ENCODE results near the gene TREML1. TPM values are rescaled to one million over a fixed set of nuclear protein-coding genes. Genes with fewer than 3 reads are reported as not detected.
"Not testable (repeated sequence)": the region's sequence is repeated elsewhere in the genome, so short reads cannot be mapped to it uniquely, and the experiment has no call there.

TREML1 gene
- total RNA-seq, 1 donor from 2014 or later: not detected

- peak in 1 of 2 donors; percentile 5 for DNase-seq (ENCODE audit: low read depth in 2 of 2)
Observed at GRCh38 chr6:41150671-41151070, 3.5 kb downstream of the TREML1 start.

GRCh38 chr6:41147917-41148316 is 6.2 kb downstream of the TREML1 start:
- DNase-seq (ENCODE audit: low read depth in 2 of 2): no peak

- no peak for DNase-seq (ENCODE audit: low read depth in 2 of 2)
Observed at GRCh38 chr6:41136911-41137310, 17.2 kb downstream of the TREML1 start.

GRCh38 chr6:41135062-41135832 is 18.9 kb downstream of the TREML1 start:
- no peak for DNase-seq (ENCODE audit: low read depth in 2 of 2)

- no peak for DNase-seq (ENCODE audit: low read depth in 2 of 2)
Observed at GRCh38 chr6:41132254-41132653, 21.9 kb downstream of the TREML1 start.

GRCh38 chr6:41125282-41125681 is 28.9 kb downstream of the TREML1 start:
- no peak for DNase-seq (ENCODE audit: low read depth in 2 of 2)

- no peak for DNase-seq (ENCODE audit: low read depth in 2 of 2)
Observed at GRCh38 chr6:41122918-41123317, 31.2 kb downstream of the TREML1 start.

- DNase-seq (ENCODE audit: low read depth in 2 of 2): no peak
Observed at GRCh38 chr6:41122373-41122772, 31.8 kb downstream of the TREML1 start.

- no peak for DNase-seq (ENCODE audit: low read depth in 2 of 2)
Observed at GRCh38 chr6:41120058-41120457, 34.1 kb downstream of the TREML1 start.

- DNase-seq (ENCODE audit: low read depth in 2 of 2): no peak
Observed at GRCh38 chr6:41119508-41119907, 34.6 kb downstream of the TREML1 start.

- not testable (repeated sequence) for DNase-seq (ENCODE audit: low read depth in 2 of 2)
Observed at GRCh38 chr6:41115027-41115426, 39.1 kb downstream of the TREML1 start.

GRCh38 chr6:41111017-41111416 is 43.1 kb downstream of the TREML1 start:
- no peak for DNase-seq (ENCODE audit: low read depth in 2 of 2)

GRCh38 chr6:41103847-41104246 is 50.3 kb downstream of the TREML1 start:
- no peak for DNase-seq (ENCODE audit: low read depth in 2 of 2)

- no peak for DNase-seq (ENCODE audit: low read depth in 2 of 2)
Observed at GRCh38 chr6:41100871-41101287, 53.3 kb downstream of the TREML1 start.

Other genes with a start within 250 kb of the TREML1 start
- under 0.01 TPM in 2 replicates for gene UNC5CL, start 115.1 kb downstream of the TREML1 start, total RNA-seq
- not detected in 2 replicates for gene TSPO2, start 111.9 kb downstream of the TREML1 start, total RNA-seq
- not detected in 2 replicates for gene APOBEC2, start 101.1 kb downstream of the TREML1 start, total RNA-seq
- 8.5 TPM in 2 replicates for gene OARD1, start 82.0 kb downstream of the TREML1 start, total RNA-seq
- gene NFYA, start 81.4 kb downstream of the TREML1 start, total RNA-seq: 10.7 and 10.9 TPM in 2 replicates
- not detected in 2 replicates for gene TREM2, start 8.8 kb upstream of the TREML1 start, total RNA-seq
- gene TREML2, start 46.8 kb upstream of the TREML1 start, total RNA-seq: not detected in 2 replicates
- not detected in 2 replicates for gene TREML4, start 74.0 kb upstream of the TREML1 start, total RNA-seq
- not detected in 2 replicates for gene TREM1, start 132.3 kb upstream of the TREML1 start, total RNA-seq
- not detected in 2 replicates for gene NCR2, start 181.3 kb upstream of the TREML1 start, total RNA-seq